Measurements from ENCODE around the gene BMPR2.

DNA sequence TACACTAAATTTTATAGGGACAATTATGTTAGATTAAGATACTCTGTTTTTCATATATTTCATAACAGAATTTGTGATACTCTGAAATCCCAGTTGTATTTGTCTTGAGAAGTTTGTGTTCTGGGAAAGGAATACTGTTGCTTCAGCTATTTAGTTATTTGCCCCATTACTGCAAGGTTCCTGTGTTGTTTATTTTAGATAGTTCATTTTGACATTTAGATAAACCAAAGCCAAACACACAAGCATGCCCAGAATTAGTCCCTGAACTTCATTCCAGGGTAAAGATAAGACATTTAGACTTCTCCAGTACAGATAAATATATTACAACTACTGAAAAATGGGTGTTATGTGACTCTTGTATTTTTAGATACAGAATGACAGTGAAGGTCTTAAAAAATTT is 74.7 kb downstream of the BMPR2 start:
- TF ChIP-seq, protein P1, sequence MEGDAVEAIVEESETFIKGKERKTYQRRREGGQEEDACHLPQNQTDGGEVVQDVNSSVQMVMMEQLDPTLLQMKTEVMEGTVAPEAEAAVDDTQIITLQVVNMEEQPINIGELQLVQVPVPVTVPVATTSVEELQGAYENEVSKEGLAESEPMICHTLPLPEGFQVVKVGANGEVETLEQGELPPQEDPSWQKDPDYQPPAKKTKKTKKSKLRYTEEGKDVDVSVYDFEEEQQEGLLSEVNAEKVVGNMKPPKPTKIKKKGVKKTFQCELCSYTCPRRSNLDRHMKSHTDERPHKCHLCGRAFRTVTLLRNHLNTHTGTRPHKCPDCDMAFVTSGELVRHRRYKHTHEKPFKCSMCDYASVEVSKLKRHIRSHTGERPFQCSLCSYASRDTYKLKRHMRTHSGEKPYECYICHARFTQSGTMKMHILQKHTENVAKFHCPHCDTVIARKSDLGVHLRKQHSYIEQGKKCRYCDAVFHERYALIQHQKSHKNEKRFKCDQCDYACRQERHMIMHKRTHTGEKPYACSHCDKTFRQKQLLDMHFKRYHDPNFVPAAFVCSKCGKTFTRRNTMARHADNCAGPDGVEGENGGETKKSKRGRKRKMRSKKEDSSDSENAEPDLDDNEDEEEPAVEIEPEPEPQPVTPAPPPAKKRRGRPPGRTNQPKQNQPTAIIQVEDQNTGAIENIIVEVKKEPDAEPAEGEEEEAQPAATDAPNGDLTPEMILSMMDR (IDR thresholded peaks at IDR 0.05), result no peak
- TF ChIP-seq POLR2A (IDR thresholded peaks at IDR 0.05), result no peak

All from vagina (tissue), 2 donors.